ENCODE results near the gene ZDHHC14.
"Not testable (repeated sequence)": the region's sequence is repeated elsewhere in the genome, so short reads cannot be mapped to it uniquely, and the experiment has no call there.

The ZDHHC14 gene

GRCh38 chr6:157456524-157456829 lies 75.5 kb downstream of the ZDHHC14 start:
- DNase-seq (ENCODE audit: low read depth), result no peak

GRCh38 chr6:157457787-157458186 lies 76.8 kb downstream of the ZDHHC14 start:
- no peak overlapping the region for H3K4me3 ChIP-seq (ENCODE audit: low read depth, low read length)
- DNase-seq (ENCODE audit: low read depth), result no peak
- no peak for TF ChIP-seq CTCF (IDR thresholded peaks at IDR 0.05; ENCODE audit: control insufficient read depth, extremely low read depth, insufficient read depth)

More at GRCh38 chr6:157456524-157456829, 75.5 kb downstream of the ZDHHC14 start:
- TF ChIP-seq CTCF (IDR thresholded peaks at IDR 0.05; ENCODE audit: control insufficient read depth, extremely low read depth, insufficient read depth), result no peak
- H3K4me3 ChIP-seq (ENCODE audit: low read depth, low read length), result no peak overlapping the region

- no peak for TF ChIP-seq CTCF (IDR thresholded peaks at IDR 0.05; ENCODE audit: control insufficient read depth, extremely low read depth, insufficient read depth)
- no peak for DNase-seq (ENCODE audit: low read depth)
- H3K4me3 ChIP-seq (ENCODE audit: low read depth, low read length), result no peak overlapping the region
Measured at GRCh38 chr6:157459327-157459726, 78.3 kb downstream of the ZDHHC14 start.

- DNase-seq (ENCODE audit: low read depth), result no peak
- H3K4me3 ChIP-seq (ENCODE audit: low read depth, low read length), result no peak overlapping the region
- TF ChIP-seq CTCF (IDR thresholded peaks at IDR 0.05; ENCODE audit: control insufficient read depth, extremely low read depth, insufficient read depth), result no peak
Measured at GRCh38 chr6:157460182-157460999, 79.4 kb downstream of the ZDHHC14 start.

GRCh38 chr6:157461000-157461915 lies 80.3 kb downstream of the ZDHHC14 start:
- TF ChIP-seq CTCF (IDR thresholded peaks at IDR 0.05; ENCODE audit: control insufficient read depth, extremely low read depth, insufficient read depth), result no peak
- no peak overlapping the region for H3K4me3 ChIP-seq (ENCODE audit: low read depth, low read length)
- no peak for DNase-seq (ENCODE audit: low read depth)

GRCh38 chr6:157462956-157463742 lies 82.2 kb downstream of the ZDHHC14 start:
- H3K4me3 ChIP-seq (ENCODE audit: low read depth, low read length), result no peak overlapping the region
- no peak for DNase-seq (ENCODE audit: low read depth)
- no peak for TF ChIP-seq CTCF (IDR thresholded peaks at IDR 0.05; ENCODE audit: control insufficient read depth, extremely low read depth, insufficient read depth)

- H3K4me3 ChIP-seq (ENCODE audit: low read depth, low read length); DNase-seq (ENCODE audit: low read depth): not testable (repeated sequence)
Measured at GRCh38 chr6:157463743-157464135, 82.7 kb downstream of the ZDHHC14 start.
